GM12878 (cell line): ENCODE measurements around the gene SLC30A7. TPM values are rescaled to one million over a fixed set of nuclear protein-coding genes. Genes with fewer than 3 reads are reported as not detected.

Experiments used
- ATAC-seq: fragments of 200-7000 bp; cut with Tn5 transposase; 3 replicates; pipeline ENCODE4 v1.9.1; 2020; ENCODE audit warnings: mild to moderate bottlenecking, moderate library complexity
- BruUV-seq: library from RNA; stranded (reverse); fragments of 400-500 nt; replicated peaks from 2 replicates; lab custom pipeline; 2021; lab: Mats Ljungman, UMichigan
- CTCF ChIA-PET: fragments of 300-600 bp; sonication (Branson Sonifier 250); formaldehyde crosslinking; extraction: SDS; loops from one replicate; lab custom pipeline; 2021; ENCODE audit warnings: inconsistent platforms; lab: Yijun Ruan, JAX
- POLR2A ChIA-PET: fragments of 350-600 bp; formaldehyde crosslinking; extraction: SDS; loops from one replicate; lab custom pipeline; 2021; ENCODE audit warnings: inconsistent platforms; lab: Charles Lee
- RAD21 ChIA-PET: fragments of 300-600 bp; sonication (Branson Sonifier 250); formaldehyde crosslinking; loops from one replicate; lab custom pipeline; 2023; ENCODE audit warnings: antibody characterized with exemption; ENCODE audit not compliant: unreplicated experiment; lab: Charles Lee
- SMC1A ChIA-PET: fragments of 300-600 bp; sonication (Branson Sonifier 250); formaldehyde crosslinking; loops from one replicate; lab custom pipeline; 2023; ENCODE audit not compliant: unreplicated experiment, uncharacterized antibody; lab: Charles Lee
- DNase-seq: peaks from one replicate; pipeline ENCODE4 v3.0.0-alpha.2; 2011; ENCODE audit warnings: low read depth, low spot score
- FAIRE-seq: peaks from 3 replicates; lab custom pipeline; 2011; peaks lifted over from hg19 to GRCh38; lab: Jason Lieb, UNC
- H2AFZ ChIP-seq: 2 replicates; pipeline ENCODE4 v1.6.0; 2011; ENCODE audit warnings: low read depth, low read length, control low read depth; ENCODE audit not compliant: control insufficient read depth
- H3K27ac ChIP-seq: 2 replicates; pipeline ENCODE4 v1.5.1; 2011; ENCODE audit warnings: control low read depth; ENCODE audit not compliant: control insufficient read depth, insufficient read depth
- H3K27me3 ChIP-seq, 2 experiments: replicated peaks in 1 of 2; 2 replicates each; pipeline versions ENCODE4 v1.6.0 to v1.6.1; 2011; ENCODE audit warnings: low read length in 1 of 2; ENCODE audit not compliant: control insufficient read depth in 2 of 2, insufficient read depth in 2 of 2
- H3K36me3 ChIP-seq, 2 experiments: 2 replicates each; pipeline ENCODE4 v1.5.1; 2011; ENCODE audit warnings: low read length in 1 of 2; ENCODE audit not compliant: control insufficient read depth in 2 of 2, insufficient read depth in 2 of 2
- H3K4me1 ChIP-seq: 2 replicates; pipeline ENCODE4 v1.6.1; 2011; ENCODE audit warnings: mild to moderate bottlenecking, low read length, moderate library complexity, mixed read lengths; ENCODE audit not compliant: control insufficient read depth, insufficient read depth
- H3K4me2 ChIP-seq: 2 replicates; pipeline ENCODE4 v1.6.0; 2011; ENCODE audit warnings: control low read depth; ENCODE audit not compliant: control insufficient read depth, insufficient read depth
- H3K4me3 ChIP-seq: fragments of 200-600 bp; sonication (generic); 2 replicates; pipeline ENCODE4 v1.5.1; 2016
- H3K79me2 ChIP-seq: 2 replicates; pipeline ENCODE4 v1.6.0; 2011; ENCODE audit warnings: low read length; ENCODE audit not compliant: control insufficient read depth, insufficient read depth
- H3K9ac ChIP-seq: 2 replicates; pipeline ENCODE4 v1.8.0; 2011; ENCODE audit warnings: low read length, control low read depth, mixed read lengths; ENCODE audit not compliant: control insufficient read depth, insufficient read depth
- H3K9me3 ChIP-seq: replicated peaks from 3 replicates; pipeline ENCODE4 v1.5.1; 2011; ENCODE audit warnings: mild to moderate bottlenecking, low read length; ENCODE audit not compliant: control insufficient read depth, insufficient read depth
- H4K20me1 ChIP-seq: 2 replicates; pipeline ENCODE4 v1.6.0; 2011; ENCODE audit not compliant: control insufficient read depth, insufficient read depth
- BHLHE40 ChIP-seq, 2 experiments: fragments of 450-650 bp in 1 of 2; IDR thresholded peaks; 2 replicates each; pipeline ENCODE4 v1.6.1; 2011 to 2017; ENCODE audit warnings: low read depth in 2 of 2, borderline replicate concordance in 1 of 2, improper control_type of control experiment in 1 of 2, low read length in 1 of 2, mild to moderate bottlenecking in 1 of 2
- CBX5 ChIP-seq: sonication (generic); IDR thresholded peaks from 2 replicates; pipeline ENCODE4 v1.6.1; 2016; ENCODE audit warnings: low read depth, moderate library complexity, mild to moderate bottlenecking, inconsistent platforms
- DPF2 ChIP-seq: fragments of 450-650 bp; IDR thresholded peaks from 2 replicates; pipeline ENCODE4 v1.6.1; 2017; ENCODE audit warnings: mild to moderate bottlenecking
- IRF5 ChIP-seq: fragments of 450-650 bp; IDR thresholded peaks from 2 replicates; pipeline ENCODE4 v1.6.1; 2017; ENCODE audit warnings: borderline replicate concordance
- JUND ChIP-seq: IDR thresholded peaks from 2 replicates; pipeline ENCODE4 v1.6.1; 2012; ENCODE audit warnings: low read depth, mild to moderate bottlenecking, low read length, improper control_type of control experiment, moderate library complexity
- NFXL1 ChIP-seq: fragments of 450-650 bp; IDR thresholded peaks from 2 replicates; pipeline ENCODE4 v1.6.1; 2017; ENCODE audit warnings: antibody characterized with exemption, mild to moderate bottlenecking, borderline replicate concordance
- NRF1 ChIP-seq: conservative IDR thresholded peaks from 2 replicates; pipeline ENCODE4 v1.6.1; 2011; ENCODE audit warnings: mild to moderate bottlenecking, low read depth, low read length, improper control_type of control experiment
- REST ChIP-seq: IDR thresholded peaks from 2 replicates; pipeline ENCODE4 v1.6.1; 2012; ENCODE audit warnings: mild to moderate bottlenecking, low read depth, low read length
- SIX5 ChIP-seq: IDR thresholded peaks from 2 replicates; pipeline ENCODE4 v1.6.1; 2011; ENCODE audit warnings: mild to moderate bottlenecking, low read depth, low read length, moderate library complexity; ENCODE audit not compliant: severe bottlenecking
- ZNF274 ChIP-seq: IDR thresholded peaks from one replicate; pipeline ENCODE4 v1.8.0; 2011; ENCODE audit not compliant: insufficient read length, insufficient read depth
- WGBS: methylation state at CpG from one replicate; pipeline ENCODE4 v1.1.6; 2016; ENCODE audit warnings: low lambda C conversion rate; ENCODE audit not compliant: insufficient replicate concordance, insufficient coverage; ENCODE audit errors: missing lambda C conversion rate; 5-methylcytosine and 5-hydroxymethylcytosine counted together
- in situ Hi-C: fragments of 300-500 bp; cut with MboI; formaldehyde crosslinking; loops from 9 replicates; pipeline ENCODE4 v1.14.3; 2018; ENCODE audit warnings: mixed read lengths
- intact Hi-C: fragments of 100-400 bp; cut with micrococcal nuclease; formaldehyde crosslinking; loops from one replicate; pipeline ENCODE4 v1.14.2; 2022; ENCODE audit not compliant: unreplicated experiment
- polyA plus RNA-seq, 11 experiments: library from polyadenylated mRNA; depleted of rRNA in 4 of 11; unstranded in 6 of 11; stranded (reverse) in 5 of 11; fragments of >200 nt; fragmentation: Nextera tagmentation in 4 of 11; fragmentation: Illumina TruSeq in 1 of 11; extraction: Ambion mirVana in 4 of 11; extraction: Trizol in 1 of 11; gene quantifications; 1 replicate in 1 of 11; 2 replicates in 10 of 11; pipeline versions ENCODE4 v1.2.1 to v1.2.3, GENCODE V29; 2011 to 2016; ENCODE audit warnings: inconsistent platforms in 2 of 11, missing spikeins in 2 of 11, low read depth in 1 of 11
- total RNA-seq, 4 experiments: library from RNA; depleted of rRNA in 3 of 4; stranded (reverse); fragments of >200 nt in 3 of 4; fragmentation: Illumina TruSeq in 1 of 4; extraction: Trizol in 1 of 4; gene quantifications; 2 replicates each; pipeline versions ENCODE4 v1.2.1 to v1.2.3, GENCODE V29; 2013 to 2021
- TF ChIP-seq, protein P1 (sequence below), 3 experiments: IDR thresholded peaks in 2 of 3; conservative IDR thresholded peaks in 1 of 3; 2 replicates each; pipeline ENCODE4 v1.5.1; 2011; ENCODE audit warnings: low read depth in 3 of 3, low read length in 3 of 3, mild to moderate bottlenecking in 3 of 3, control low read depth in 2 of 3, moderate library complexity in 2 of 3, inconsistent platforms in 1 of 3, mixed read lengths in 1 of 3; ENCODE audit not compliant: control insufficient read depth in 2 of 3, insufficient read depth in 1 of 3; ENCODE audit errors: extremely low read depth in 1 of 3
- TF ChIP-seq, protein P2 (sequence below): IDR thresholded peaks from 2 replicates; pipeline ENCODE4 v1.6.1; 2011; ENCODE audit warnings: borderline replicate concordance, low read depth, mild to moderate bottlenecking, moderate library complexity, low read length; ENCODE audit not compliant: insufficient read depth, poor library complexity, severe bottlenecking

Gene SLC30A7
- total and polyA plus RNA-seq, 10 of the 15 experiments (the other 5 are each of a cell fraction or from before 2014, with no cell fraction given), result 4.4 to 23.3 (median 16.9) TPM

GRCh38 chr1:101013776-101014175, 117.9 kb downstream of the SLC30A7 start:
- no TSS peak for BruUV-seq
- SMC1A ChIA-PET, result interaction anchor here (1.1 to 1.7 kb wide), 4 partner anchors 9 to 274 kb away, joined by 3 to 9 read pairs (median 5); no protein-coding TSS in a partner anchor
- TF ChIP-seq, protein P1, sequence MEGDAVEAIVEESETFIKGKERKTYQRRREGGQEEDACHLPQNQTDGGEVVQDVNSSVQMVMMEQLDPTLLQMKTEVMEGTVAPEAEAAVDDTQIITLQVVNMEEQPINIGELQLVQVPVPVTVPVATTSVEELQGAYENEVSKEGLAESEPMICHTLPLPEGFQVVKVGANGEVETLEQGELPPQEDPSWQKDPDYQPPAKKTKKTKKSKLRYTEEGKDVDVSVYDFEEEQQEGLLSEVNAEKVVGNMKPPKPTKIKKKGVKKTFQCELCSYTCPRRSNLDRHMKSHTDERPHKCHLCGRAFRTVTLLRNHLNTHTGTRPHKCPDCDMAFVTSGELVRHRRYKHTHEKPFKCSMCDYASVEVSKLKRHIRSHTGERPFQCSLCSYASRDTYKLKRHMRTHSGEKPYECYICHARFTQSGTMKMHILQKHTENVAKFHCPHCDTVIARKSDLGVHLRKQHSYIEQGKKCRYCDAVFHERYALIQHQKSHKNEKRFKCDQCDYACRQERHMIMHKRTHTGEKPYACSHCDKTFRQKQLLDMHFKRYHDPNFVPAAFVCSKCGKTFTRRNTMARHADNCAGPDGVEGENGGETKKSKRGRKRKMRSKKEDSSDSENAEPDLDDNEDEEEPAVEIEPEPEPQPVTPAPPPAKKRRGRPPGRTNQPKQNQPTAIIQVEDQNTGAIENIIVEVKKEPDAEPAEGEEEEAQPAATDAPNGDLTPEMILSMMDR (IDR thresholded peaks at IDR 0.05 in 2 of 3, conservative IDR thresholded peaks at IDR 0.05 in 1 of 3; ENCODE audit: control insufficient read depth in 2 of 3, extremely low read depth in 1 of 3, insufficient read depth in 1 of 3, low read depth in 3 of 3, low read length in 3 of 3), result no peak
- TF ChIP-seq NRF1 (no peak), BHLHE40 (IDR thresholded peaks at IDR 0.05; ENCODE audit: borderline replicate concordance in 1 of 2, low read depth in 2 of 2, low read length in 1 of 2) (no peak), DPF2 (no peak), CBX5 (no peak), REST (no peak), ZNF274 (no peak), NFXL1 (no peak), JUND (no peak), IRF5 (no peak), SIX5 (no peak)
- TF ChIP-seq, protein P2, sequence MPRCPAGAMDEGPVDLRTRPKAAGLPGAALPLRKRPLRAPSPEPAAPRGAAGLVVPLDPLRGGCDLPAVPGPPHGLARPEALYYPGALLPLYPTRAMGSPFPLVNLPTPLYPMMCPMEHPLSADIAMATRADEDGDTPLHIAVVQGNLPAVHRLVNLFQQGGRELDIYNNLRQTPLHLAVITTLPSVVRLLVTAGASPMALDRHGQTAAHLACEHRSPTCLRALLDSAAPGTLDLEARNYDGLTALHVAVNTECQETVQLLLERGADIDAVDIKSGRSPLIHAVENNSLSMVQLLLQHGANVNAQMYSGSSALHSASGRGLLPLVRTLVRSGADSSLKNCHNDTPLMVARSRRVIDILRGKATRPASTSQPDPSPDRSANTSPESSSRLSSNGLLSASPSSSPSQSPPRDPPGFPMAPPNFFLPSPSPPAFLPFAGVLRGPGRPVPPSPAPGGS, result no peak
- TF ChIP-seq, all 136 proteins: peak for 0
- in situ Hi-C loops (no loop called here), intact Hi-C loops (no loop called here)
- Histone ChIP-seq H3K4me2 (no peak overlapping the region), H3K27ac (no peak overlapping the region), H3K4me1 (no peaks in the 10 kb centered on the region), H3K27me3 (no peaks in the 10 kb centered on the region), H2AFZ (no peak overlapping the region), H3K9ac (no peak overlapping the region), H3K36me3 (peaks cover 0 to 8% of the 10 kb centered on the region in 2 experiments; a peak in 1 of 4 replicates), H3K9me3 (no peaks in the 10 kb centered on the region), H3K4me3 (no peak overlapping the region), H4K20me1 (no peaks in the 10 kb centered on the region), H3K79me2 (no peaks in the 10 kb centered on the region)
- FAIRE-seq, result no peak
- ChIA-PET POLR2A (interaction anchor here (0.5 to 1.2 kb wide), 2 partner anchors 8 to 49 kb away, joined by 3 to 8 read pairs; no protein-coding TSS in a partner anchor), RAD21 (interaction anchor here (1.1 kb wide), 1 partner anchor 12 kb away, joined by 3 read pairs; no protein-coding TSS in a partner anchor), CTCF (interaction anchor here (0.6 to 2.3 kb wide), 5 partner anchors 12 to 225 kb away, joined by 3 to 8 read pairs (median 4); no protein-coding TSS in a partner anchor)
- no peak for DNase-seq
- ATAC-seq, result no peak
- 100% methylated on average over 1 of the region's 1 CpG for WGBS
